ENCODE measurements around the gene TRIOBP.

DNA sequence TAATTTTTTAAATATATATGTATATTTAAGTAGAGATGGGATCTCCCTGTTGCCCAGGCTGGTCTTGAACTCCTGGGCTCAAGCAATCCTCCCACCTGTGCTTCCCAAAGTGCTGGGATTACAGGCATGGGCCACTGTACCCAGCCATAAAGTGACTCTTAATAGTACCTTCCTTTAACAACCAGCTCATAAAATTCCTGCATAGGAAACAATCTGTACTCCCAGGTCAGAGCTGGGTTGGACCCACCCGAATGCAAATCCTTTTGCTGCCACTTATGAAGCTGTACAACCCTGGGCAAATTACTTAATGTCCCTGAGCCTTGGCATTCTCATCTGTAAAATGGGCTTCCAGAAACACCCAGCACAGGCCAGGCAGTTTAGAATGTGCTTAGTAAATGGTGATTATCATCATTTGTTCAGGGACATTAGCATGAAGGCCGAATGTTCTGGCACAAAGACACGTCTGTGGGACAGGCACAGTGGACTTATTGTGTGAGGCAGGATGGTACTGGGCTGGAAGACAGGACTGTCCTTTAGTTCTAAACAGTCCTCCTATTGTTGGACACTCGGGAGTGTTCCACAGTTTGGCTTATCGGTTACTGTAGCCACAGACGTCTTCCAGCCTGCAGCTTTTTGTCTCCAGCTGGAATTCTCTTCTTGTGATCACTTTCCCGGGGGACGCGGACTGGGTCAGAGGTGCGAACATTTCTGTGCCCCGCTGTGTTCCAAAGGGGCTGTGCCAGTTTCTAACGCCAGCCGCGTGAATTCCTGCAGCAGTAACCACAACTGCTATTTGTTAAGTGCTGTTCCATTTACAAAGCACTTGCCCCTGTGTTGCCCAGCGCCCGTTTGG is 32.4 kb upstream of the TRIOBP start:
- TF ChIP-seq CTCF (conservative IDR thresholded peaks at IDR 0.05) = no peak
- no peak for TF ChIP-seq ZFX (IDR thresholded peaks at IDR 0.05)
